Central memory CD8-positive, alpha-beta T cell (primary cell): Measurements from ENCODE around the gene ROCK1.
A peak's percentile ranks its signal among the peaks of the same experiment; 100 is the strongest.

Experiments
- ATAC-seq: fragments of 150-1000 bp; cut with Tn5 transposase; replicated peaks from 2 replicates; pipeline ENCODE4 v1.10.0; 2022; ENCODE audit warnings: mild to moderate bottlenecking, moderate FRiP score, moderate number of reproducible peaks; ENCODE audit not compliant: poor library complexity, severe bottlenecking; ENCODE audit errors: extremely low read depth
- DNase-seq, 2 donors: peaks; one replicate each; pipeline ENCODE4 v3.0.0; 2021; ENCODE audit warnings: low spot score in 2 of 2
- H3K27ac Mint-ChIP-seq: one replicate; pipeline ENCODE4 v1.8.0; 2022; ENCODE audit warnings: low read depth, mild to moderate bottlenecking, moderate library complexity, mixed read lengths
- H3K27me3 Mint-ChIP-seq: one replicate; pipeline ENCODE4 v1.8.0; 2022; ENCODE audit warnings: mixed read lengths
- H3K36me3 Mint-ChIP-seq: one replicate; pipeline ENCODE4 v1.8.0; 2022; ENCODE audit warnings: mild to moderate bottlenecking, moderate library complexity, mixed read lengths; ENCODE audit not compliant: insufficient read depth
- H3K4me1 Mint-ChIP-seq: one replicate; pipeline ENCODE4 v1.8.0; 2022; ENCODE audit warnings: mixed read lengths
- H3K4me3 Mint-ChIP-seq: one replicate; pipeline ENCODE4 v1.8.0; 2022; ENCODE audit warnings: mild to moderate bottlenecking, moderate library complexity, mixed read lengths
- H3K9me3 Mint-ChIP-seq: one replicate; pipeline ENCODE4 v1.8.0; 2022; ENCODE audit warnings: mixed read lengths

Gene ROCK1

DNA sequence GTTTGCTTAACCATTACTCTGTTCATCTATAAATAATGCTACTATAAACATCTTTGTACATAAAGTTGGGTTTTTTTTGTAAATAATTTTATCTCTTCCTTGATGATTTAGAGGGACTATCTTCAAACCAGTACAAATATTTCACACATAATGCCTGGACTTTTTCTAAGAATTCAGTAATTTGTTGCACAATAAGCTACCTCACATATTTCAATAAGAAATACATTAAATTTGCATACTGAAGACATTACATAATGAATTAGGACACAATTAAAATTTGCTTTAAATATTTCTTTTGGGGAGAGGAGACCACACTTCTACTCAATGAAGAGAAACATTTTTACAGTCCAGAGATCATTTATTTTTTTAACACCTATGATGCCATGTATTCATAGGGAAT is 7.2 kb upstream of the ROCK1 start:
- no peak for ATAC-seq
- H3K4me1 Mint-ChIP-seq, result peaks cover 4% of the 10 kb centered on the region
- DNase-seq, result no peak
- H3K9me3 Mint-ChIP-seq, result no peaks in the 10 kb centered on the region
- H3K36me3 Mint-ChIP-seq, result peaks cover 2% of the 10 kb centered on the region
- no peak overlapping the region for H3K4me3 Mint-ChIP-seq
- peaks cover 9% of the 10 kb centered on the region for H3K27me3 Mint-ChIP-seq
- H3K27ac Mint-ChIP-seq, result no peak overlapping the region

DNA sequence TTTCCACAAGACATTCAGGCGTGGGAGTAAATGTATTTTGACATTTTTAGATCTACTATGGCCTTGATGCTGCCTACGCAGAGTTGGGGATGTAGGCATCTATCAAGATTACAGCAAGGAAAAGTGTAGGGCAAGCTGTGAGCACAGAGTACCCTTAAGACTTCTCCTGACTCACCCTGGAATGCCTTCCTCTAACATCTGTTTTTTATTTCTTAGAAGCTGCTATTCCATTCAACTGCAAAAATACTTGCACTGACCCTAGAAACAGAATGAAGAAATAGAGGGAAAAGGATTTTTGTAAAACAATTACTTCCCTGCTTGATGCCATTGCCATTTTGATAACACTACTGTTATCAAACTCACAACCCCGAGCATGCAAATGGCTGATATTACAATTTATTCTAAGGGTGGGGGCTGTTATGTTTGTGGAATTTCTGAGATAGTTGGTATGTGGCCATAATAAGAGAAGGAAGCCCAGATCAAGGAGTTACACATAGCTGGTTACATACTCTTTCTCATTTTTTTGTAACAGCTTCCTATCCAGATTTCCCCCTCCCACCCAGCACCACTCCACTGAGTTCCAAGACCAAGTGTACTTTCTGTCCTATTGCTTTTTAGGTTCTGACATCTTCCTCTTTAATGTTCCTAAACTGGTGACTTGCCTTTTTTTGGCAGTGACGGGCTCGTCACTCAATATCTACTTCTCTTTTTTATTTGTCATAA is 6.0 kb upstream of the ROCK1 start:
- ATAC-seq (no peak), DNase-seq (no peak)
- no peak overlapping the region for H3K27ac Mint-ChIP-seq
- H3K4me3 Mint-ChIP-seq, result no peak overlapping the region
- H3K36me3 Mint-ChIP-seq, result peaks cover 2% of the 10 kb centered on the region
- no peaks in the 10 kb centered on the region for H3K9me3 Mint-ChIP-seq
- H3K27me3 Mint-ChIP-seq, result peaks cover 9% of the 10 kb centered on the region
- no peaks in the 10 kb centered on the region for H3K4me1 Mint-ChIP-seq

DNA sequence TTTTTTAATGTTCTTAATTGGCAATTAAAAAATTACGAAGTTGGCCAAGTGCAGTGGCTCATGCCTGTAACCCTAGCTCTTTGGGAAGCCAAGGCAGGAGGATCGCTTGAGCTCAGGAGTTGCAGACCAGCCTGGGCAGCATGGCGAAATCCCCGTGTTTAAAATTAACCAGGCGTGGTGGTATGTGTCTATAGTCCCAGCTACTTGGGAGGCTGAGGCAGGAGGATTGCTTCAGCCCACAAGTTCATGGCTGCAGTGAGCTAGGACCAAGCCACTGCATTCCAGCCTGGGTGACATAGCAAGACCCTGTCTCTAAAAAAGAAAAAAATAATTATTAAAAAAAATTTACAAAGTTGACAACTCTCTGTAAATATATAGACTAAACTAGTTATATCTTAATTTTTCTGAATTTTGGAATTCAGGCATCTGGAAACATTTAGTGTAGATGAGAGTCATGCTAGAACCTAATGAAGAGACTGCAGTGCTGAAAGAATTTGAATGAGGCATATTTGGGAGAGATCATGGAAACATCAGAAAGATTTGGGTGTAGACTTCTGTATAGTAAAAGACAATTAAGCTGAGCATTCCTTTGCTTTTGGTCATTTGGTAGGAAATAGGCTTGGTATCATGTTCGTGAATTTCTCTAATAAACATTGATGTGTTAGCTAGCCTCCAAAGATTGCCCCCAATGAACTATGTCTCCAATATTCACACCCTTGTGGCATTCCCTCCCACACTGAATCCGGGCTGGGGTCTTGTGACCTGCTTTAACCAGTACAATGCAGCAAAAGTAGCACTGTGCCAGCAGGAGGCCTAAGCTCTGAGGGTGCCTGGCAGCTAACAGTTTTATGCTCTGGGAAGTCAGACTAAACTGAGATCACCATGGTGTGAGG is 4.2 kb upstream of the ROCK1 start:
- Mint-ChIP-seq H3K27me3 (peaks cover 9% of the 10 kb centered on the region), H3K4me3 (no peak overlapping the region), H3K4me1 (peaks cover 6% of the 10 kb centered on the region), H3K36me3 (peaks cover 7% of the 10 kb centered on the region), H3K27ac (no peak overlapping the region), H3K9me3 (no peaks in the 10 kb centered on the region)
- ATAC-seq, result no peak
- no peak for DNase-seq

- peaks cover 10% of the 10 kb centered on the region for H3K36me3 Mint-ChIP-seq
- H3K27me3 Mint-ChIP-seq, result no peaks in the 10 kb centered on the region
- H3K4me3 Mint-ChIP-seq, result no peak overlapping the region
- no peaks in the 10 kb centered on the region for H3K9me3 Mint-ChIP-seq
- no peak for DNase-seq
- H3K4me1 Mint-ChIP-seq, result peaks cover 11% of the 10 kb centered on the region
- H3K27ac Mint-ChIP-seq, result peak overlapping the region; percentile 92
- ATAC-seq, result no peak
These were observed 1.0 kb upstream of the ROCK1 start for GRCh38 chr18:21112543-21113105.

- Mint-ChIP-seq H3K9me3 (no peaks in the 10 kb centered on the region), H3K4me3 (no peak overlapping the region), H3K36me3 (peaks cover 10% of the 10 kb centered on the region), H3K27me3 (no peaks in the 10 kb centered on the region), H3K27ac (peak overlapping the region; percentile 92), H3K4me1 (peaks cover 16% of the 10 kb centered on the region)
- no peak for DNase-seq
- ATAC-seq, result peak; percentile 39
These were observed 494 bp upstream of the ROCK1 start for GRCh38 chr18:21112140-21112473.

DNA sequence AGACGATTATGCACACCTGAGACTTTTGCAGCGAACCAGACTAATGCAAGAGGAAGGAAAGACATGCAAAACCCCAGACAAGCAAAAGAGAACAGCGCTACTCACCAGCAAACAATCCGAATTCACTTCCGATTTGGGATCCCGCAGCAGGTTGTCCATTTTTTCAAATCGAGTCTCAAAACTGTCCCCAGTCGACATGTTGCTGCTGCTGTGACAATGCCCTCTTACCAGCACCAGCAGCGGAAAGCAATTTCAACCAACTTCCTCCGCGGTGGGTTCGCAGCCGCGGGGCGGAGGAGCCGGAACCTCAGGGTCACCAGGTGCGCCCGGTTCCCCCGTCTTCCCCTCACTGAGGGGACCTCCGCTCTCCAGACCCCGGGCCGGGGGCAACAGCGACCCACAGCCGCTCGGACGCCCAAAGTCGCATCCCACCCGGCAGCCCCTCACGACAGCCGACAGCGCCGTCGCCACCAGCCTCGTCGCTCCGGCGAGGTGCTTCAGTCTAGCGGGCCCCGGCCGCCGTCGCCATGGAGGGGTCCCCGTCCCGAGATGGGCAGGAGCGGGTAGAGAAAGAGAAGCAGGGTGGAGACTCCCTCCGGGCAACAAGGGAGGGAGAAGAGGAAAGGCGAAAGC is 784 bp downstream of the ROCK1 start:
- no peak overlapping the region for H3K4me3 Mint-ChIP-seq
- no peaks in the 10 kb centered on the region for H3K27me3 Mint-ChIP-seq
- peaks cover 12% of the 10 kb centered on the region for H3K36me3 Mint-ChIP-seq
- H3K9me3 Mint-ChIP-seq, result no peaks in the 10 kb centered on the region
- ATAC-seq, result peak; percentile 47
- DNase-seq, result peak; percentile 53 to 58
- H3K4me1 Mint-ChIP-seq, result peaks cover 27% of the 10 kb centered on the region
- peak overlapping the region; percentile 92 for H3K27ac Mint-ChIP-seq

GRCh38 chr18:21109936-21110712 is 1.5 kb downstream of the ROCK1 start:
- no peaks in the 10 kb centered on the region for H3K27me3 Mint-ChIP-seq
- H3K27ac Mint-ChIP-seq, result peak overlapping the region; percentile 92
- peaks cover 12% of the 10 kb centered on the region for H3K36me3 Mint-ChIP-seq
- no peaks in the 10 kb centered on the region for H3K9me3 Mint-ChIP-seq
- no peak for DNase-seq
- no peak for ATAC-seq
- peaks cover 34% of the 10 kb centered on the region for H3K4me1 Mint-ChIP-seq
- H3K4me3 Mint-ChIP-seq, result no peak overlapping the region

GRCh38 chr18:21105936-21106335 is 5.7 kb downstream of the ROCK1 start:
- peaks cover 57% of the 10 kb centered on the region for H3K4me1 Mint-ChIP-seq
- no peaks in the 10 kb centered on the region for H3K9me3 Mint-ChIP-seq
- ATAC-seq (no peak), DNase-seq (no peak)
- peaks cover 7% of the 10 kb centered on the region for H3K36me3 Mint-ChIP-seq
- H3K27ac Mint-ChIP-seq, result no peak overlapping the region
- H3K27me3 Mint-ChIP-seq, result no peaks in the 10 kb centered on the region
- H3K4me3 Mint-ChIP-seq, result peak overlapping the region; percentile 50

DNA sequence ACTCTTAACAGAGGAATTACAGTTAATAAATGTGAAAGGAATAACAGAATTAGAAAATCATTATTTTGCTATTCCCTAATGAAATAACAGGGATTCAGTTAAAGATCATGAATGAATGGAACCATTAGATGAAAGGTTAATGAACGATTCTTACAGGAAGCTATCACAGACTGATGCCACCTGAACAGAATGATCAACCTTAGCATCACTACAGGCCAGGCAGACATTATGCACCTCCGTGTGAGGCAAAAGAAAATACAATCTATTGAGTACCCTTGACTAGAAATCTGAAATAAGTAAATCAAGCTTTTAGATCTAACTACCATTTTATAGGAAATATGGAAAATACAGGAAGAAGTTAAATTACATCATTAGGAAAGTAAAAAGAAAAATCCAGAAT is 10.4 kb downstream of the ROCK1 start:
- DNase-seq (no peak), ATAC-seq (no peak)
- no peaks in the 10 kb centered on the region for H3K9me3 Mint-ChIP-seq
- H3K36me3 Mint-ChIP-seq, result peaks cover 7% of the 10 kb centered on the region
- H3K27ac Mint-ChIP-seq, result no peak overlapping the region
- peak overlapping the region; percentile 23 for H3K4me3 Mint-ChIP-seq
- peaks cover 73% of the 10 kb centered on the region for H3K4me1 Mint-ChIP-seq
- H3K27me3 Mint-ChIP-seq, result no peaks in the 10 kb centered on the region

- Mint-ChIP-seq H3K36me3 (peaks cover 6% of the 10 kb centered on the region), H3K4me3 (peak overlapping the region; percentile 23), H3K4me1 (peaks cover 69% of the 10 kb centered on the region), H3K27ac (no peak overlapping the region), H3K9me3 (no peaks in the 10 kb centered on the region), H3K27me3 (no peaks in the 10 kb centered on the region)
- ATAC-seq (no peak), DNase-seq (no peak)
These were observed 10.9 kb downstream of the ROCK1 start for GRCh38 chr18:21100678-21101077.

GRCh38 chr18:21100146-21100545 is 11.5 kb downstream of the ROCK1 start:
- DNase-seq, result no peak
- Mint-ChIP-seq H3K27me3 (no peaks in the 10 kb centered on the region), H3K4me1 (peaks cover 68% of the 10 kb centered on the region), H3K36me3 (peaks cover 6% of the 10 kb centered on the region), H3K27ac (no peak overlapping the region), H3K4me3 (peak overlapping the region; percentile 23), H3K9me3 (no peaks in the 10 kb centered on the region)
- ATAC-seq, result no peak

DNA sequence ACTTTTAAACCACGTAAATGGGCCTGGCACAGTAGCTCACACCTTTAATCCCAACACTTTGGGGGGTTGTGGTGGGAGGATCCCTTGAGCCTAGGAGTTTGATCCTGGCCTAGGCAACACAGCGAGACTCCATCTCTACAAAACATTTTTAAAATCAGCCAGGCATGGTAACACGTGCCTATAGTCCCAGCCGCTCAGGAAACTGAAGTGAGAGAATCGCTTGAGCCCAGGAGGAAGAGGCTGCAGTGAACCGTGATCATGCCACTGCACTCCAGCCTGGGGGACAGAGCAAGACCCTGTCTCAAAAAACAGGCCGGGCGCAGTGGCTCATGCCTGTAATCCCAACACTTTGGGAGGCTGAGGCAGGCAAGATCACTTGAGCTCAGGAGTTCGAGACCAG is 12.2 kb downstream of the ROCK1 start:
- Mint-ChIP-seq H3K27me3 (no peaks in the 10 kb centered on the region), H3K27ac (no peak overlapping the region), H3K4me3 (no peak overlapping the region), H3K9me3 (no peaks in the 10 kb centered on the region), H3K36me3 (peaks cover 6% of the 10 kb centered on the region), H3K4me1 (peaks cover 64% of the 10 kb centered on the region)
- ATAC-seq (no peak), DNase-seq (no peak)
